ENCODE data around the gene RPS8.
"Not testable (repeated sequence)": the region's sequence is repeated elsewhere in the genome, so short reads cannot be mapped to it uniquely, and the experiment has no call there.

RPS8 gene

DNA sequence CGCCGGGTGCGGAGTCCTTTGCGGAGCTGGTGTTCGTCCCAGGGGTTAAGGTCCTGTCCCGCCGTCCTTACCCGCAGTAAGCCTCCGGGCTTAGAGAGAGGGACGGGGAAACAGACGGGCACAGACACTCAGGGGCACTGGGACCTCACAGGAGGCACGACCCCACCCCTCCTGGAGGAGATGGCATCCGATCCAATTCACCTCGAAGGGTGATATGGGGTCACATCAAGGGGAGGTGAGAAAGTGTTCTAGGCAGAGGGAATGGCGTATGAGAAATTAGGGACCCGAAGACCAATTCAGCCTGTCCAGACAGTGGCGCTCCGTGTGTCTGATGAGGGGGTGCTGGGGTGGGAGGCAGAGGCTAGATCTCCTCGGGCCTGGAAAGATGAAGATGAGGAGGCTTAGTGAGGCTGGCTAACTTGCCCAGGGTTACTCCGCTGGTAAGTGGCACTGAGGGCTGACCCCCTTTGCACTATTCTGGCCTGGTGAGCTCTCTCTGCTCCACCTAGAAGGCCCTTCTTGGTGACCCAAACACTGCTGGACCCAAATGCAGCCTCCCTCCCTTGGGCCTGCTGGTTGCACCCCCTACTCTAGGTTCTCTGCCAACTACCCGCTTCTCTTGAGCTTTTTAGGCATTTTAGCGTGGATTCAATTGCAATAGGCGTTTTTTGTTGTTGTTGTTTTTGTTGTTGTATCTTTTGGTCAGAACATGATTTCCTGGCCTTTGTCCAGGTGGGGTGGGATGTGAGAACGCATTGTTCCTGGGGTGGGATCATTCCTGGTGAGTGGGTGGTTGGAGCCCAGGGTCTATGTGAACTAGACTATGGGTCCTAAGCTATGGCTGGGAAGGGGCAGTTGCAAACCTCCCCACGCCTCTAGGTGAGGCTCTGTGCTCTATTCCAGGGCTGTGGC lies 45.2 kb downstream of the RPS8 start:
- DNase-seq, result no peak

DNA sequence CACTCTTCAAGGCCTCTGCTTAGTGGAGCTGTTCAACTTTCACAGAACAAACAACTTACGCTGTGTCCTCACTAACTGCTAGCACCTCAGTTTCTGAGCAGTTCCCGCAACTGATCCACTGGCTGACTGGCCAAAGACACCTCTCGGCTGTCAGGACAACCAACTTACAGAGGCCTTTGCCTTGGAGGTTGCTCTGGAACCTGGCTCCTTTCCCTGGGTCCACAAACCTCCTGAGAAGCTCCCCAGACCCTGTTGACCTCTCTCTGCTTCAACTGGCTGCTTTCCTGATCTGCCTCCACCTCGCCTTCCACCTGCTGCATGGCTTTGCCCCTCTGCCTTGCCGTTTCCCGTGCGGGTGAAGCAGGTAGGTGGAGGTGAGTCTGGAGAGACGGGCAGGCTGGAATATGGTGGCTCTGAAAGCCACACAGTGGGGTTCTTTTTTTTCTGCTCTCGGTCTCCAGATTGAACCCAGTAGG lies 45.9 kb downstream of the RPS8 start:
- DNase-seq, result no peak

DNA sequence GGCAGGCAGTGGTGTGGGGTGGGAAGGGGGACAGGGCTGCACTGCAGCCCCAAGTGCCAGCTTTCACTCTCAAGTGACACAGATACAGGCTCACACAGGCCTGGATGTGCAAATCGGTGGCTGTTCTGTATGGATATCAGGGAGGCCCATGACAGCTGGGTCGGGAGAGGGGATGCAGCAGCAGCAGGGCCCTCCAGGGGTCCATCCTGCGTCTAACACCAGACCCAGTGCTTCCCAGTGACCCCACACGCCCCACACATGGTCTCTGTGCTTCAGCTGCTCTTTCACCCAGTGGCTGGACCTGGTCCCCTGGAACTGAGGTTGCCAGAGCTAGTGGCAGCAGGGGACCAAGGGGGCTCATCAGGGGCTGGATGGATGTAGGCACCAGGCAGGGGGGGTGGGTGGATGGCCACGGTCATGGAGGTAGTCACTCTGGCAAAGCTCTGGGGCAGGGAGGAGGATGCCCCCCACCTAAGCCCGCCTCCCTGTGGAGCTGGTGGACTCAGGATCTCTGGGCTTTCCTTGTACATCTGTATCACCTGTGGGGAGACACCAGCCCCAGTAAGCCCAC lies 46.9 kb downstream of the RPS8 start:
- DNase-seq, result no peak

DNA sequence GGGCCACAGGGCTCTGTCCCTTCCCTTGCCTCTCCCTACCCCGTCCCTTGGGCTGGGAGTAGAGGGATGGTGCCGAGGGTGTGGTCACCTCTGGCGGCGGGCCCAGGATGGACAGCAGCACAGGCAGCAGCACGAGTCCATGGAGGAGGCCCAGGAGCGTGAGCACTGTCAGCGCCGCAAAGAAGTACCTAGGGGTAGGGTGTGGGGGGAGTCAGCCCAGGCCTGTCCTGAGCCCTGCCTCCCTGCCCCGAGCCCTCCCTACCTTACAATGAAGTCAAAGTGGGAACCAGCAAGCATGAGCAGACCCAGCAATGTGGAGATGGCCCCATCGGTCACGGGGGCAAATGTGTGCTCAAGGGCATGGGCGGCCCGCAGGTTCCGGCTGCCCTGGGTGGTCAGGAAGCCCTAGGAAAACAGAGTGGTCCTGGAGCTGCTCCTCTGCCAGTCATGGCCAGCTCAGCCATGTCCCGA lies 47.7 kb downstream of the RPS8 start:
- DNase-seq, result no peak

DNA sequence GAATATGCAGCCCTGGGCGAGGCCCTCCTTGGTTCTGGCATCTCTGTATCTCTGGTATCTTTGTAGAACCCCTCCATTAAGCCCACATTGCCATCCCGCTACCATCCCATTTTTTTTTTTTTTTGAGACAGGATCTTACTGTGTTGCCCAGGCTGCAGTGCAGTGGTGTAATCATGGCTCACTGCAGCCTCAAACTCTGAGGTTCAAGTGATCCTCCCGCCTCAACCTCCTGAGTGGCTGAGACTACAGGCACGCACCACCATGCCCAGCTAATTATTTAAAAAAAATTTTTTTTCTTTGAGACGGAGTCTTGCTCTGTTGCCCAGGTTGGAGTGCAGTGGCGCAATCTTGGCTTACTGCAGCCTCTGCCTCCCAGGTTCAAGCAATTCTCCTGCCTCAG lies 49.1 kb downstream of the RPS8 start:
- not testable (repeated sequence) for DNase-seq

DNA sequence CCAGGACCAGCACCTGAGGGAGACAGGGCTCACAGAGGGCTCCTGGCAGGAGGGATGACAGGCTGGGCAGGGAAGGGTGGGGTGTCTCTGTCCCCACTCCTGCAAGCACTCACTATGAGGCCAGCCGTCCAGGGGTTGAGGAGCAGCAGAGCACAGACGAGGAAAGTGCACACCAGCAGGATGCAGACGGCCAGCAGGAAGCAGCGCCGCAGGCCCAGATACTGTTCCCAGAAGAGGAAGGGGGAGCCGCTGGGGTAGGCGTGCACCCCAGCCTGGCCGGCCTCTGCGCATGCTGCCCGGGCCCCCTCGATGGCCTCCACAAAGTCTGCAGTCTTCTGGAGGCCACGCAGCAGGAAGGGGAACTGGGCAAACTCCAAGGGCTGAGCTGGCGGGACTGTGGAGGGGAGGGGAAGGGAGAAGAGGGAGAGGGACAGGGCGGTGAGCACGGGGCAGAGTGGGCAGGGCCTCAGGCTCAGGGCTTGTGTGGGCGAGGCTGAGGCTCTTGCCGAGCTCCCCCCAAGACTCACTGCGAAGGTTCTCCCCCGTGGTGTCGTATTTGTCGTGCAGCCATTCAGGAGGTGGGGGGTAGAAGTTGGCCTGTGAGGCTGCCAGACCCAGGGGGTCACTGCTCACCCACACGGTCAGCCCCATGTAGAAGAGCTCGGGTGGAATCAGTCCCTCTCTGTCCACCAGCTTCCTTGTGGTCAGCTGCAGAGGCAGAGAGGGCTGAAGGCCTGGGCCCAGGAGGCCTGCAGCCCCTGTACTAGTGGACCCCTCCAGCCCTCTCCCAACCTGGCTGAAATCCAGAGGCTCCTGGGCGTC lies 51.2 kb downstream of the RPS8 start:
- no peak for DNase-seq

DNA sequence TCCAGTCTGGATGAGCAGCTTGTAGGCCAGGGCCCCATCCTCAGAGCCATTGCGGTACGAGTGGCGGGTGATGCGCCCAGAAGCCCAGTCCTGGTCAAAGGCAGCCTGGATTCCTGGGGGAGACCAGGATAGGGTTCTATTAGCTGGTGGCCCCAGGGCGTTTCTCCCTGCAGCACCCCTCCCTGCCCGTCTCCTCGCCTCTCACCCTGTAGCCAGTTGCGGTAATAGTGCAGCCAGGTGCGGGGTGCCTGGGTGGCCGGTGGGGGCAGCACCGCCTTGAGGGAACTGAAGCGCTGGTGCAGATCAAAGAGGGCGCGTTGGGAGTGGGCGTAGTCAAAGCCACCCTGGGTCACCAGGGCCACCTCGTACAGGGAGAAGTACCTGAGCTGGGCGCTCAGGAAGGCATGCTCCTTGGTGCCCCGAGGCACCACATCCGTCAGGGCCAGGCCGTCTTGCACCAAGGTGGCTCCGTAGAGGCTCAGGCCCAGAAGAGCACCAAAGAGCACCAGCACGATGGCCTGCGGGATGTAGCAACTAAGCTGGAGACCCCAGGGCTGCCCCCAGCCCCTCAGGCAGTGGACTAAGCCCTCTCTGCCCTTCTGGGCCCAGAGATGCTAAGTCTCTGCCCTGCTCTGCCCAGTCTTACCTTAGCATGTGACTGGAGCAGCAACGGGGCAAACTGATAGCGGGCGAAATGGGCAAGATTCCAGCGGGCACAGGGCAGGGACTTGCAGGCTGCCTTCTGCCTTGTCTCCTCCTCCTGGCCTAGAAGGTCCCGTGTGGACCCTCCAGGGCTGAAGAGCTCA lies 52.1 kb downstream of the RPS8 start:
- no peak for DNase-seq

DNA sequence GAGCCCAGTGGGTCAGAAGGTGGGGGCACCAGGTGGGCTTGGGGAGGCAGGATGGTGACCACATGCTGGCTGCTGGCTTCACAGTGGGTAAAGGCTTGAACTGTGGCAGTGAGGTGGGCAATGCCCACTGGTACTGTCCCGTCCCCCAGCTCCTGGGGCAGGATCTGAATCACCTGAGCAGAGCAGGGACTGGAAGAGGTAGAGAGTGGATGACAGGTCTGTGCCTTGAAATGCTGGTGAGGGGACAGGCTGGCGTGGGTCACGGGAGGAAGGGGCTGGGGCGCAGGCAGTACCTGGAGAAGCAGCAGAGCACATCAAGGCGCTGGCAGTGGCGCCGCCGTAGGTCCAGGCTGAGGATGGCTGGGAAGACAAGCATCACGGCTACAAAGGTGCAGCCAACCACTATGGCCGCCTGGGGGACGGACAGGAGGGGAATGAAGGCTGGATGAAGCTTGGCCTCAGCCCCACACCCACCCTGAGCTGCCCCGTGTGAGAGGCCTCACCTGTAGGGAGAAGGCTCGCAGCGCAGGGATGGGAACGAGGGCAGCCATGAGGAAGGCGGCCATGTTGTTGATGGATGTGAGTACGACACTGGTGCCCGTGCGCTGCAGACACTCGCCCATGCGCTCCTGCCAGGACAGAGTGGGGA lies 52.8 kb downstream of the RPS8 start:
- no peak for DNase-seq

Data from cortex of kidney (tissue), 1 donor.